Left kidney (tissue), 8 donors: ENCODE results near the gene KCNE5. TPM values are rescaled to one million over a fixed set of nuclear protein-coding genes. Genes with fewer than 3 reads are reported as not detected.
"Not testable (repeated sequence)": the region's sequence is repeated elsewhere in the genome, so short reads cannot be mapped to it uniquely, and the experiment has no call there.

Experiments
- DNase-seq: peaks from one replicate; pipeline ENCODE4 v3.0.0-alpha.2; 2013
- long read RNA-seq, 8 donors: transcript quantifications; one replicate each; lab custom pipeline, GENCODE V29; 2026
- polyA plus RNA-seq: library from polyadenylated mRNA; unstranded; fragments of 120-200 nt; gene quantifications from one replicate; pipeline ENCODE4 v1.2.1, GENCODE V29; 2013; ENCODE audit not compliant: insufficient read length

The KCNE5 gene, protein sequence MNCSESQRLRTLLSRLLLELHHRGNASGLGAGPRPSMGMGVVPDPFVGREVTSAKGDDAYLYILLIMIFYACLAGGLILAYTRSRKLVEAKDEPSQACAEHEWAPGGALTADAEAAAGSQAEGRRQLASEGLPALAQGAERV
- polyA plus RNA-seq, result 4.8 TPM
- long read RNA-seq, donor 1, transcript KCNE5-201 (1 exons, 1,473 nt), result major isoform, 9 of 9 reads
- long read RNA-seq, donor 1, partial matches to known transcripts, result 0 of 9 reads
- long read RNA-seq, donor 1, other reads (novel, unspliced or antisense), result 0 of 9 reads
- long read RNA-seq, donor 2, transcript KCNE5-201 (1 exons, 1,473 nt), result major isoform, 7 of 7 reads
- long read RNA-seq, donor 2, partial matches to known transcripts, result 0 of 7 reads
- long read RNA-seq, donor 2, other reads (novel, unspliced or antisense), result 0 of 7 reads
- long read RNA-seq, donor 3, partial matches to known transcripts, result 0 of 2 reads
- long read RNA-seq, donor 3, other reads (novel, unspliced or antisense), result 0 of 2 reads
- long read RNA-seq, donor 4, partial matches to known transcripts, result 0 of 1 reads
- long read RNA-seq, donor 4, other reads (novel, unspliced or antisense), result 0 of 1 reads
- long read RNA-seq, donor 5, transcript KCNE5-201 (1 exons, 1,473 nt), result major isoform, 7 of 7 reads
- long read RNA-seq, donor 5, partial matches to known transcripts, result 0 of 7 reads
- long read RNA-seq, donor 5, other reads (novel, unspliced or antisense), result 0 of 7 reads
- long read RNA-seq, donor 6, transcript KCNE5-201 (1 exons, 1,473 nt), result major isoform, 10 of 10 reads
- long read RNA-seq, donor 6, partial matches to known transcripts, result 0 of 10 reads
- long read RNA-seq, donor 6, other reads (novel, unspliced or antisense), result 0 of 10 reads
- long read RNA-seq, donor 7, transcript KCNE5-201 (1 exons, 1,473 nt), result major isoform, 9 of 9 reads
- long read RNA-seq, donor 7, partial matches to known transcripts, result 0 of 9 reads
- long read RNA-seq, donor 7, other reads (novel, unspliced or antisense), result 0 of 9 reads
- long read RNA-seq, donor 8, result 0 reads

DNA sequence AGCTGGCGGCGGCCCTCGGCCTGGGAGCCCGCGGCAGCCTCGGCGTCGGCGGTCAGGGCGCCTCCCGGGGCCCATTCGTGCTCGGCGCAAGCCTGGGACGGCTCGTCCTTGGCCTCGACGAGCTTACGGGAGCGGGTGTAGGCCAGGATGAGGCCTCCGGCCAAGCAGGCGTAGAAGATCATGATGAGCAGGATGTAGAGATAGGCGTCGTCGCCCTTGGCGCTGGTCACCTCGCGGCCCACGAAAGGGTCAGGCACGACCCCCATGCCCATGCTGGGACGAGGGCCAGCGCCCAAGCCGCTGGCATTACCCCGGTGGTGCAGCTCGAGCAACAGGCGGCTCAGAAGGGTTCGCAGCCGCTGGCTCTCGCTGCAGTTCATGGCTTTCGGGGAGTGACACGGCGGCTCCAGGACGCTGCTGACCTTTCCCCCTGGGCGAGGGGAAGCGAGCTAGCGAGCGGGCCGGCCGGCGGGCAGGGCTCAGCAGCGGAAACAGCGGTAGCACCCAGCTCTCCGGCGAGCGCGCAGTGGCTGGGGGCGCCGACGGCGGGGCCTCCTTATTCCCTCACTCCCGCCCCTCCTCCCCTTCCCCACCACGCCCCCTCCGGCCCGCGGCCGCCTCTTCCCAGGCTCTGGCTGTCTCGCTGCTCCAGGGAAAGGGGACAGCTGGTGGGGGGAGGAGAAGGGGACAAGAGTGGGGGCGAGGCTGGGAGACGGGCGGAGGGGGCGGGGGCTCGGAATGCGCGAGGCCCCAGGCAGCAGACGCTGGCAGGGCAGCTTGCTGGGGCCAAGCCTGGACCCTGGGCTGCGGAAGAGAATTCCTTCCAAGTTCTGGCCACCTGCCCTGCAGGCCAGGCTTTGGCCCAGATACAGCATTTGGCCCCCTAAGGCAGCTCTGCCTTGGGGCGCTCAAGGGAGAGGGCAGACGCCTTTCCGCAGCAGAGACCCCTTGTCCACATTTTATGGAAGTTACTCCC, at the start of gene KCNE5:
KCNE5 (minus strand) TSS at position 532 of the 976 bp plus-strand sequence; CDS start at position 380, 152 bp downstream.
- peak; percentile 57 for DNase-seq

DNA sequence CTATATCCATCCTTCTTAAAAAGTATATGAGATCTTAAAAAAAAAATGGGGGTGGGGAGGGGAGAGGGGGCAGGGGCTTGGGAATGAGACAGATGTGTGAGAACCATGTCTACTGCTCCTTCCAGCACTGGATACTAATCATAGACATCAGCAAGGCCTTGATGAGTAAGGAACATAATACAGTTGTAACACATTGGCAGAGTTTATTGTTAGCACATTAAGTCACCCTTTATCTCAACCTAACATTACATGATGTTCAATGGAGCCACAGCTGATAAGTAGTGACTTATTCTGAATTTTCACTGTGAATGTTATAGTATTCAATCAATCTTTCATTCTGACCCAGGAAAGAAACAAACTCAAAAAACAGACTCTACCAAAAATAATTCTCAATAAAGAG, 47.3 kb upstream of the KCNE5 start:
- no peak for DNase-seq

DNA sequence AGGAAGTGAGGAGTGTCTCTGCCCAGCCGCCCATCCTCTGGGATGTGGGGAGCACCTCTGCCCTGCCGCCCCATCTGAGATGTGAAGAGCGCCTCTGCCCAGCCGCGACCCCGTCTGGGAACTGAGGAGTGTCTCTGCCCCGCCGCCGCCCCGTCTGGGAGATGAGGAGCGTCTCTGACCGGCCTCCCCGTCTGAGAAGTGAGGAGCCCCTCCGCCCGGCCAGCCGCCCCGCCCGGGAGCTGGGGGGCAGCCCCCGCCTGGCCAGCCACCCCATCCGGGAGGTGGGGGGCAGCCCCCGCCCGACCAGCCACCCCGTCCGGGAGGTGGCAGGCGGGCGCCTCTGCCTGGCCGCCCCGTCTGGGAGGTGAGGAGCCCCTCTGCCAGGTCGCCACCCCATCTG, 46.2 kb upstream of the KCNE5 start:
- DNase-seq, result not testable (repeated sequence)

DNA sequence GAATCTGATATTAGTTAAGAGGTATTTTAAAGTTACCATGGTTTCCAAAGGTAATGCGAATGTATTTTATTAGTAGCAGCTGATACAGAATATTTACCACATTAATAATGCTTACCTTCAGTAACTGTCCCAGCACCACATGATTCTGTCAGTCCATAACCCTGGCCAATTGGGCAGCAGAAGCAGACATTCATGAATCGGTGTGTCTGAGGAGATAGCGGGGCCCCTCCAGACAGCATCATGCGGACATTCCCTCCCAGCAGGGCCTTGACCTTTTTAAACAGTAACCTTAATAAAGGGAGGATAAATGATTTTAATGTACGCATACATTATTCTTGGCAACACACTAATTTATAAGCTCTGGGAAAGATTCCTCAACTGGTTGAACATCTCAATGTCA, 43.0 kb upstream of the KCNE5 start:
- no peak for DNase-seq

DNA sequence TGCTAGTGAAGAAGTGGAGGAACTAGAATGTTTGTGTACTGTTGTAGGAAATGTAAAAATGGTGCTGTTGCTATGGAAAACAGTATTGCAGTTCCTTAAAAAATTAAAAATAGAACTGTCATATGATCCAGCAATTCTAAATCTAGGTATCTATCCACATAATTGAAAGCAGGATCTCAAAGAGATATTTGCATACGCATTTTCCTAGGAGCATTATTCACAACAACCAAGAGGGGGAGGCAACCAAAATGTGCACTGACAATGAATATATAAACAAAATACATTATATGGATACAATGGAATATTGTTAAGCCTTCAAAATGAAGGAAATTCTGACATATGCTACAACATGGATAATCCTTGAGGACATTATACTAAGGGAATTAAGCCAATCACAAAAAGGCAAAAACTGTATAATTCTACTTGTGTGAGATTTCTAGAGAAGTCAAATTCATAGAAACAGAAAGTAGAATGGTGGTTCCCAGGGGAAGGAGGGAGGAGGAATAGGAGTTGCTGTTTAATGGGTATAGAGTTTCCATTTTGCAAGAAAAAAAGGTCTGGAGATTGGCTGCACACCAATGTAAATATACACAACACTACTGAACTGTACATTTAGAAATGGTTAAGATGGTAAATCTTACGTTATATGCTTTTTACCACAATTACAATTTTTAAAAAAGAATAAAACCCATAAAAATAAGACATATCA, 35.6 kb upstream of the KCNE5 start:
- no peak for DNase-seq

DNA sequence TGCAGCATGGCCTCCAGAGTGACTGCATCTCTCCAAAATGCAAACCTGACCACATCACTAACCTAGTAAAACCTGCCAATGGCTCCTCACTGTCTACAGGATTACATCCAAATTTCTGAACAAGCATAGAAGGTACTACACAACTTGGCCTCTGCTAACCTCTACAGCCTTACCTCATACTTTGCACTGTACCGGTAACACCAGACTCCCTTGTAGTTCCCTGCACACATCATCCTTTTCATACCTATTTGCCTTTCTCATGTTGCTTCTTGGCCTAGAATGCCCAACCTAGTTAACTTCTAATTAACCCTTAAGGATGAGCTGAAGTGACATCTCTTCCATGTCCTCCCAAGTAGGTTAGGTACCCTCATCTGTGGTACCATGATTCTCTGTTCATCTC, 33.4 kb upstream of the KCNE5 start:
- DNase-seq, result no peak

DNA sequence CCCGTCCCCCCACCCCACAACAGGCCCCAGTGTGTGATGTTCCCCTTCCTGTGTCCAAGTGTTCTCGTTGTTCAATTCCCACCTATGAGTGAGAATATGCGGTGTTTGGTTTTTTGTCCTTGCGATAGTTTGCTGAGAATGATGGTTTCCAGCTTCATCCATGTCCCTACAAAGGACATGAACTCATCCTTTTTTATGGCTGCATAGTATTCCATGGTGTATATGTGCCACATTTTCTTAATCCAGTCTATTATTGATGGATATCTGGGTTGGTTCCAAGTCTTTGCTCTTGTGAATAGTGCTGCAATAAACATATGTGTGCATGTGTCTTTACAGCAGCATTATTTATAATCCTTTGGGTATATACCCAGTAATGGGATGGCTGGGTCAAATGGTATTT, 32.4 kb upstream of the KCNE5 start:
- DNase-seq, result not testable (repeated sequence)

DNA sequence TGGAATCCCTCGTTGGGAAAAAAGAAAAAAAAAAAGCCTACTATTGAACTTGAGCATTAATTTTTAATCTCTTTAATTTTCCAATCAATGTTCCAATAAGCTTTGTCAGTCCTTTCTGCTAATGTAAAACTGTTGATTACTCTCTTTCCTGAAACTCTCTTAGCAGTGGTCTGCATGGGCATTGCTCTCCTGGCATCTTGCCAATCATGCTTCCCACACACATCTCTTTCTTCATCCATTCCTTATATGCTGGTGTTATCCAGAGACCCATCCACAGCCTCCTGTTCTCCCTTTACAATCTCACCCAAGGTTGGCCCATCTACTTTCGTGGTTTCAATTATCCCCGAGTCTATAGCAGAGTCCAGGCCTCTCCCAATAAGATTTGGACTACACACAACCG, 31.8 kb upstream of the KCNE5 start:
- DNase-seq, result no peak

DNA sequence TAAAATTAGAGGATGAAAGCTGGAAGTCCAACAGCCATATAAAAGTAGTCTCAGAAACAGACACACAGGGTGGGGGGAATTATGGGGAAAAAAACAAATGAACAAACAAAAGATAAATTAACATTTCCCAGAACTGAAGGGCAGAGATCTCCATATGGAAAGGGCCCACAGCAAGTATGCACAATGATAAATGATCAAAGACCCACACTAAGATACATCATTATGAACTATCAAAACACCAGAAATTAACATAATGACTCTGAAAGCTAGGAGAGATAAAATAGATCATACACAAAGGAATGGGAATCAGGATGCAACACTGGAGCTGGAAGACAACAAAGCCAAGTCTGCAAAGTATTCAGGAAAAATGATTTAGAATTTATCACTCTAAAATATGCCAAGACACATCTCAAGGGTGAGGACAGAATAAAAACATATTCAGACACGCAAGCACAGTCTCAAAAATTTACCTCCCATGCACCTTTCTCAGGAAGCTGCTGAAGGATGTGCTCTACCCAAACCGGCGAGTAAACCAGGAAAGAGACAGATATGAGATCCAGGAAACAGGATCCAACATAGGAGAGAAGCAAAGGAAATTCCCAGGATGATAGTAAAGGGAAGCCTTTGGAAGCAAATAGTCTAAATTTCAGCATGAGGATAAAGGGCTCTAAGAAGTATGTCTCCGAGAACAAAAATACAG, 30.7 kb upstream of the KCNE5 start:
- no peak for DNase-seq

DNA sequence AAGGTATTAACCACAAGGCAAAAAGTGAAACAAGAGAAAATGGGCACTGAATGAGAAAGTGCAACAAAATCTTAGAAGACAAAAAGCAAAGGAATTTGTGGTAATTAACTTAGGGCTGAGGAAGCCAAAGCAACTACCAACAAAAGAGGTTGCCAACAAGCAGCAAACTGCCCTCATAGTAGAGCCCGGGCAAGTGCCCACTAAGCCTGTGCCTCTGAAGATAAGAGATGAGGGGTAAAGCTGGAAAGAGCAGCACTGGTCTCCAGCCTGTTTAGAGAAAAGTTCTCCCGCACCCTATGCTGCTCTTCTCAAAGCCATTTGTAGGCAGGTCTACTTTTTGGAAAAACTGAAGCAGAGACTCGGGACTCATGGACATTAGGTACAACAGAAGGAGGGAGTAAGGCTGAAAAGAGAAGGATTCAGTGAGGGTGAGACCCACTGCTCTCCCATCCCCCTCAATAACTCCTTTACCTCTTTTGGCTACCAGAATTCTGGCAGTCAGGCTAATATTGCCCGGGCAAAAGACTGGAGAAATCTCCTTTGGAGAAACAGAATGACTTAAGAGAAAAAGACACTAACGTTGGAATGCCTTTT, 29.6 kb upstream of the KCNE5 start:
- DNase-seq, result no peak

DNA sequence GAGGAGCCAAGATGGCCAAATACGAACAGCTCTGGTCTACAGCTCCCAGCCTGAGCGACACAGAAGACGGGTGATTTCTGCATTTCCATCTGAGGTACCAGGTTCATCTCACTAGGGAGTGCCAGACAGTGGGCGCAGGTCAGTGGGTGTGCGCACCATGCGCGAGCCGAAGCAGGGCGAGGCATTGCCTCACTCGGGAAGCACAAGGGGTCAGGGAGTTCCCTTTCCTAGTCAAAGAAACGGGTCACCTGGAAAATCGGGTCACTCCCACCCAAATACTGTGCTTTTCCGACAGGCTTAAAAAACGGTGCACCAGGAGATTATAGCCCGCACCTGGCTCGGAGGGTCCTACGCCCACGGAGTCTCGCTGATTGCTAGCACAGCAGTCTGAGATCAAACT, 19.7 kb upstream of the KCNE5 start:
- not testable (repeated sequence) for DNase-seq

DNA sequence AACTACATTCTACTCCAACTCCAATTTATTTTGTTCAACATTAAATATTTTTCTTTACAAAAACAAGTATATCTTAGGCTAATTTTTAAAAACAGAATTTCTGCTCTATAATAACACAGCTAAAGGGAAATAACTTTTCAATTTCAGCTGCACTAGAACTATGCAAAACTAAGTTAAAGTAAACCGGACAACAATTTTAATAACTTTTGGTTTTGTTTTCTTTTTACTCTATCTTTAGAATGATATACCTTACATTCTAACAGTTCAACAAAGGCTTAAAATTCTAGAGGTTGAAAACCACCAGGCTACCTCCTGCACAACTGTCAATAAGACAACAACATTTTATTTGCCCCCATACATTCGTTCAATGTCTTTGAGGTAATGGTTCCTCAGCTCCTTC, 18.7 kb upstream of the KCNE5 start:
- no peak for DNase-seq

DNA sequence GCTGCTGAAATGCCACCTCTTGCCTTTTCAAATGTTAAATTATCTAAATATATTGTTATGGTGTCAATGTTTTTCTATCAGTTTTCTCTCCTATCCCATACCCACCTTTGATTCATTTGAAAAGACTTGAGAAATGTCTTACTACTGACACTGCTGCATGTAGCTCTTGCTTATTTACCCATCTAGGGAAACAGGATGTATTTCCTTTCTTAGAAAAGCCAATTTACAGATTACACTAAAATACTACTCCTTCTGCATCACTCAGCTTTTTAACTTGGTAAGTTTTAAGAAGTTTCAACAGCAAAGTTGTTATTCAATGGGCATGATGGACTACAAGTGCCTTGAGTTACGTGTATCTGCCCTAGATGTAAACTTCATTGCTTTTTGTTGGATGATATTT, 13.2 kb upstream of the KCNE5 start:
- DNase-seq, result no peak

DNA sequence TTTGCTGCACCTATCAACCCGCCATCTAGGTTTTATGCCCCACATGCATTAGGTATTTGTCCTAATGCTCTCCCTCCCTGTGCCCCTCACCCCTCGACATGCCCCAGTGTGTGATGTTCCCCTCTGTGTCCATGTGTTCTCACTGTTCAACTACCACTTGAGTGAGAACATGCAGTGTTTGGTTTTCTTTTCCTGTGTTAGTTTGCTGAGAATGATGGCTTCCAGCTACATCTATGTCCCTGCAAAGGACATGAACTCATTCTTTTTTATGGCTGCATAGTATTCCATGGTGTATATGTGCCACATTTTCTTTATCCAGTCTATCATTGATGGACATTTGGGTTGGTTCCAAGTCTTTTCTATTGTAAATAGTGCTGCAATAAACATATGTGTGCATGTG, 12.5 kb upstream of the KCNE5 start:
- DNase-seq, result not testable (repeated sequence)

DNA sequence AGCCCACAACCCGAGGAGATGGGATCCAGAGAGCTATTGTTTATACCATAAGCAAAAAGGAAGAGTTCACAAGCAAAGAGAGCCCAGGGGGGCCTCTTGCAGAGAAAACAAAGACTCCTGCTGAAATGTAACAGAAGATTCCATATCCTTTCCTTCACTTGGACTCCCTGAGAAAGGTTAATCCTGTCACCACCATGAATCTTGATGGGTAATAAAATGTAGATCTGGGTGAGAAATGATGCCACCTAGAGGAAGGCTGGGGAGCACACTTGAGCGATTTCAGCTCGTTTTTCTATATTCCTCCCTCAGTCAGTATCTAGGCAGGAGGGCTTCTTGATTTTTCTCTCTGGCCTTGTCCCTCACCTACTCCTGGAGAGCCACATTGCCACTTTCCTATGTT, 10.2 kb upstream of the KCNE5 start:
- peak; percentile 20 for DNase-seq

DNA sequence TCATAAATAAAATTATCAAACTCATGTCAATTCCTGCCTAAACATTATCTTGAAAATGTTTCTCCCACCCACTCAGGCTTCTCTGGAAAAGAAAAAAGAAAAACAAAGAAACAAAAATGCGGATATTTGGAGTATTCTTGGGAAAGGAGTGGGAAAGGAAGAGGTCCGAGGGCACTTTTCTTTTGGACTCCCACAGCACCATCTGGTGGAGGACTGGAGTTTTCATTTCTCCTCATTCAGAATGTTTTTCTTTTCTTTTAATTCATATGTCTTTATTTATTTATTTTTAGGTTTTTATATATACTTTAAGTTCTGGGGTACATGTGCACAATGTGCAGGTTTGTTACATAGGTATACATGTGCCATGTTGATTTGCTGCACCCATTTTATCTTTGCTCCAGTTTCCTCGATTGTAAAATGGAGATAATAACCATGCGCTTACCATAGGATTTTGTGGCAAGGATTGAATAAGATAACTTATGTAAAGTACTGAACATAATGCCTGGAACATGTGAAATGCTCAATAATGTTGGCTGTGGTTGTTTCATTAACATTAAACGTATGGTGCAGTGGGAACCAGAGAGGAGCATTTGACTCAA, 8.0 kb upstream of the KCNE5 start:
- peak; percentile 39 for DNase-seq

DNA sequence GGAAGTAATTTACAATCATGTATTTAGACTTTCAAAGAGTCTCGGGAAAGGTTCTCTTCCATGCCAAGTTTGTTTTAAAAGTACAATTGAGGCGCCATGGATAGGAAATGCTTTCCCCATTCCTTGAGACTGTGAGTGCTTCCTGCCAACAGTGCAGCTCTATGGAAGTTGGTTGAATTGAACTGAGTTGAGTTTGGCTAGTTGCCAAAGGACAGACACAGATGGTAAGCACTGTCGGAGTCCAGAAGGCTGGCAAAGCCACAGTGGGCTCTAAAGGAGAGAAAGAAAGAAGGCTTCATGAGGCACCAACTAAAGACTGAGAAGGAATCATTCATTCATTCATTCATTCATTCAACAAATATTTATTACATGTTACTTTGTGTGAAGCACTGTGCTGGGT, 4.3 kb upstream of the KCNE5 start:
- no peak for DNase-seq

DNA sequence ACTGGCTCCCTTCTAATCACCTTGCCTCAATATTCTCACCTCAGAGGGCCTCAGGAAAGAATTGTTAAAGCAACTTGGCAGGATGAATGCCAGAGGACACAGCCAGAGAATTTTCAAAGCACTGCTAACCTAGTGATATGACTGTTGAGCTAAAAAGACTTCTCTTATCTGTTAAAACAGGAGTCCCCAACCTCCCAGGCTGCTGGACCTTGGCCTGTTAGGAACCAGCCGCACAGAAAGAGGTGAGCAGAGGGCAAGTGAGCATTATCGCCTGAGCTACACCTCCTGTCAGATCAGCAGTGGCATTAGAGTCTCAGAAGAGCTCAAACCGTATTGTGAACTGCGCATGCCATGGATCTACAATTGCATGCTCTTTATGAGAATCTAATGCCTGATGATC, 1.7 kb upstream of the KCNE5 start:
- no peak for DNase-seq

DNA sequence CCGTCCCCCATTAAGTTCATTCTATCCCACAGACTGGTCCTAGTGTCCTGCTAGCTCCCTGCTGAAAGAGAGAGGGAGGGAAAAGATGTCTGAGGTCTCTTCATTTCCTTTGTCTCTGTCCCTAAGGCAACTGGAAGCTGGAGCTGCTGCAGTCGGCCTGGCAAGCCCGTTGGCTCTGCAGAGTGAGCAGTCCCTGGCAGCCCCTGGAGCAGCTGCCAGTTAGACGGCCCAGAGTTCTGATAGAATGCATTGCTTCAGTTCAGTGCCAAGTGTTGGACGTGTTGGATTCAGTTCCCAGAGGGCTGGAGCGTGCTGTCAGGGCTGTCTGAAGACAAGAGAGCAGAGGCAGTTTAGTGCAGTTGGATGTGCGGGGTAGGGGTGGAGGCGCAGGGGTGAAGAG, 975 bp downstream of the KCNE5 start:
- DNase-seq, result no peak

DNA sequence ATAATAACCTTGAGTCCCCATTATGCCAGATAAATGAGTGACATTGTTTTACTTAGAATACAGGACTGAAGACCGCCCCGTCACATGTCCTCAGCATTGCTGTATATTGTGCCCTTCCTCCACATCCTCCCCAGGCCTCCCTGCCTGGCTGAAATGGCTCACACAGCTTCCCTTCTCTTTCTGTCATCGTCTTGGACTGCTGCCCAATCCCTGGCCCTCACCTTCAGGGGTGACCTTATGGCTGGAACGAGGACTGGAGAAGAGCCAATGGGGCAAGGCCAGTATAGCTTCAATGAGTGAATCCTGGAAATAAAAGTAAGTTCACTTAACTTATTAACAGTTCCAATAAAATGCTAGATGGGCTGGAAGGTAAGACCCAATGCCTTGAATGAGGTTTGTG, 2.7 kb downstream of the KCNE5 start:
- no peak for DNase-seq
